Activated T-helper 17 cell treated with anti-CD3 and anti-CD28 coated beads, Interleukin-2, amount 50 U/mL, for 72 hours (primary cell): Measurements from ENCODE around the gene ARSB. TPM values are rescaled to one million over a fixed set of nuclear protein-coding genes. Genes with fewer than 3 reads are reported as not detected.

ENCODE experiments used
- ATAC-seq: fragments of 150-1000 bp; cut with Tn5 transposase; replicated peaks from 2 replicates; pipeline ENCODE4 v1.10.0; 2021; ENCODE audit warnings: mild to moderate bottlenecking, moderate library complexity
- H3K27ac Mint-ChIP-seq: one replicate; pipeline ENCODE4 v1.8.0; 2022; ENCODE audit warnings: mixed read lengths
- H3K27me3 Mint-ChIP-seq: one replicate; pipeline ENCODE4 v1.8.0; 2022; ENCODE audit warnings: mixed read lengths
- H3K36me3 Mint-ChIP-seq: one replicate; pipeline ENCODE4 v1.8.0; 2022; ENCODE audit warnings: low read depth, mild to moderate bottlenecking, mixed read lengths
- H3K4me1 Mint-ChIP-seq: one replicate; pipeline ENCODE4 v1.8.0; 2022; ENCODE audit warnings: mixed read lengths
- H3K4me3 Mint-ChIP-seq: one replicate; pipeline ENCODE4 v1.8.0; 2022; ENCODE audit warnings: mild to moderate bottlenecking, mixed read lengths
- H3K9me3 Mint-ChIP-seq: one replicate; pipeline ENCODE4 v1.8.0; 2022; ENCODE audit warnings: mixed read lengths
- total RNA-seq, 2 donors: library from RNA; stranded (reverse); gene quantifications; one replicate each; pipeline ENCODE4 v1.2.3, GENCODE V29; 2022

The ARSB gene
- total RNA-seq, 2 donors from 2014 or later = 6.2 to 21.9 TPM

DNA sequence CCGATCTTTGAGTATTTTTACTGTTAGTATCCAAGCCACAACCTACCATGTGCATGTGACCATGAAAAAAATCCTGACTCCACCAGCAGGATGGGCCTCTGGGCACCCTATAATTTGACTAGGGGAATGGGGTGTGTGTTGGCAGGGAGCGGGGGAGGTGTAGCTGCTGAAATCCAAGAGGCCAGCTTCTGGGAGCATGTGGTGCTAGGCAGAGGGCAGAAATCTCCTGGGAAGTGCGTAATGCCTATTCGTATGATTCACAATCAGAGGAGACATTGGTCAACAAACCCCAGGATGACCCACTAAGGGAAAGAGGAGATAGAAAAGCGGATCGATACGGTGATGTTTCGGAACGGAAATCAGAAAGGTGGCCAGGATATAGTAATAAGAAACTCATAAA, 149.9 kb downstream of the ARSB start:
- Mint-ChIP-seq H3K27me3 (no peaks in the 10 kb centered on the region), H3K36me3 (peaks cover 14% of the 10 kb centered on the region), H3K4me1 (no peaks in the 10 kb centered on the region), H3K4me3 (no peak overlapping the region), H3K9me3 (no peaks in the 10 kb centered on the region), H3K27ac (no peak overlapping the region)
- no peak for ATAC-seq

DNA sequence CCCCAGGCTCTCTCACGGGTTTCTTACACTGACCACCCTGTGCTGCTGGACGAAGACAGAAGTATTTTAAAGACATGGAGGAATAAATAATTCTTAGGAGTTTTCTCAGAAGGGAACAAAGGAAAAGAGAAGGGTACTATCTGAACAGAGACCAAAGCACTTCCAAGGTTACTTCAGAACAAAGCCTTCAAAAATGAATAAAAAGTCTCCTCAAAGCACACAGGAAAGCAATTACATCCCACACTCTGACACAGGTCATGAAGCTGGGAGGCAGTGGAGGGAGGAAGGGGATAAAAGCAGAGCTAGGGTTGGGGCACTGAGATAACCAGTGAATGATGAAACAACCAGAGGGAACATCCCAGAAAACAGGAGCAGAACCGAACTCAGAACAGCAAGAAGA, 151.8 kb downstream of the ARSB start:
- Mint-ChIP-seq H3K4me1 (no peaks in the 10 kb centered on the region), H3K27ac (no peak overlapping the region), H3K36me3 (peaks cover 12% of the 10 kb centered on the region), H3K4me3 (no peak overlapping the region), H3K9me3 (no peaks in the 10 kb centered on the region), H3K27me3 (no peaks in the 10 kb centered on the region)
- ATAC-seq = no peak

- Mint-ChIP-seq H3K9me3 (no peaks in the 10 kb centered on the region), H3K27me3 (no peaks in the 10 kb centered on the region), H3K4me1 (no peaks in the 10 kb centered on the region), H3K27ac (no peak overlapping the region), H3K4me3 (no peak overlapping the region), H3K36me3 (no peaks in the 10 kb centered on the region)
- no peak for ATAC-seq
These were observed 154.5 kb downstream of the ARSB start for GRCh38 chr5:78830528-78831046.

DNA sequence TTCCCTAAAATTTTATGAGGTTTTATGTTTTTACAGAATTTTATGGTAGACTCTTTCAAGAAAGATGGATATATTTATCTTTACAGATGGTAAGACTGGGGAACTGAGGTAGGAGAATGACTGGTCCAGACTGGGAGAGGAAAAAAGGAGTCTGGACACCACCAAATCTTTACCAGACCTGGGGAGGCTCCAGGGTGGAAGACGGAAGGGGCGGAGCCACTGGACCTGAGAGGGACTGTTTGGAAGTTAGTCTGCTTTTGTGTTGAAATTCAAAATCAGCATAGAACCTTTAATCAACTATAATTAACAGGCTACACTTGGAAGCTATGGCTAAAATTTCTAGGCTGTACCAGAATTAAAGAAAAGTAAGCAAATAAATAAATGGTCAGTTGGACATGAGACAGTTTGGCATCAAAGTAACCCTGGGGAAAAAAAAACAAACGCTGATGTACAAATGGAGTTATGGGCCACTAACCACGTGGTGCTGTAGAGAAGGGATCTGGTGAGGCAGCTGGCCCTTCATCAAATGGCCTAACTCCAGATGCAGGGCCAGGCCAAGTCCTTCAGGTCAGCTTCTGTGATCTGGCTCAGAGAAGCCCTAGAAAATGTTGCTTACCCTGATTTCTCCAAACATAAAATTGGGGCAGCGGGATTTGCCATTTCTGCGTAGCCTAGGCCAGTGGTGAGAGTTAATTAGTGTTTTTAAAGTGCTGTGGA, 155.1 kb downstream of the ARSB start:
- ATAC-seq = no peak
- no peaks in the 10 kb centered on the region for H3K27me3 Mint-ChIP-seq
- no peaks in the 10 kb centered on the region for H3K9me3 Mint-ChIP-seq

DNA sequence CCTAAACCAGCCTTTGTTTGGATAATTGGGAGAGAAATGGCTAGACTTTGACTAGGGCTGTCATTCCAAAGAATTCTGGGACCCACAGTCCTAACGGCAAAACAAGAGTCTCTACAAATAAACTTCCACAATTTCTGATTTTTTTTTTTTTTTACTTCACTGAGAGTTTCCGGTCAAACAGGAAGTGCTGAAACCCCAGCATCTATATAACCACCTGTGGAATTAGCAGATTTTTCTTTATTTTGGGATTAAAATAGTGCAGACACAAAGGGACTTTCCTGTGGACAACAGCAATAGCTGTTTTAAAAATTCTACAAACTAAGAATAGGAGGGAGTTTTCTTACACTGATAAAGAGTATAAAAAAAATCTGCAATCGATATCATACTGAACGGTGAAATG, 157.4 kb downstream of the ARSB start:
- Mint-ChIP-seq H3K4me3 (no peak overlapping the region), H3K9me3 (no peaks in the 10 kb centered on the region), H3K36me3 (no peaks in the 10 kb centered on the region), H3K27ac (no peak overlapping the region), H3K27me3 (no peaks in the 10 kb centered on the region), H3K4me1 (no peaks in the 10 kb centered on the region)
- no peak for ATAC-seq

More for the DNA sequence above, 155.1 kb downstream of the ARSB start:
- Mint-ChIP-seq H3K27ac (no peak overlapping the region), H3K4me1 (no peaks in the 10 kb centered on the region), H3K36me3 (no peaks in the 10 kb centered on the region), H3K4me3 (no peak overlapping the region)

GRCh38 chr5:78824831-78825281, 160.3 kb downstream of the ARSB start:
- no peaks in the 10 kb centered on the region for H3K9me3 Mint-ChIP-seq
- no peak for ATAC-seq
- no peak overlapping the region for H3K27ac Mint-ChIP-seq
- no peak overlapping the region for H3K4me3 Mint-ChIP-seq
- H3K4me1 Mint-ChIP-seq = no peaks in the 10 kb centered on the region
- no peaks in the 10 kb centered on the region for H3K27me3 Mint-ChIP-seq
- H3K36me3 Mint-ChIP-seq = no peaks in the 10 kb centered on the region

DNA sequence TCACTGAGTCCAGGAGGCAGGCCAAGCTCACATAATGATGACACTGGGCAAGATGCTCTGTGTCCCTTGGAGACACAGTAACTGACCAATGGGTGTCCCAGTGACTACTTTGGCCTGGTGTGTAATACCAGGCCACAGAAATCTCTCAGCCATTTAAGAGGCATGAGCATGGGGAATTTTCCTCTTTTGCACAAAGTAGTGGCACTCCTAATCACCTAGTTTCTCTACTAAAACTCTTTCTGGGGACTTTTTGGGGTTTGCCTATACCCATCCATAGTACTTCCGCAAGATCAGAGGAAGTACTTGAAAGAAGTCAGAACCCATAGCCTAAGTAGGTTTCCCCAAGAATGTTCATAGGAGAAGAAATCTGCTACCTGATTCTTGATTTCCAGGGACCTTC, 161.9 kb downstream of the ARSB start:
- H3K4me3 Mint-ChIP-seq = no peak overlapping the region
- no peaks in the 10 kb centered on the region for H3K27me3 Mint-ChIP-seq
- no peaks in the 10 kb centered on the region for H3K4me1 Mint-ChIP-seq
- H3K9me3 Mint-ChIP-seq = no peaks in the 10 kb centered on the region
- no peak for ATAC-seq
- peaks cover 4% of the 10 kb centered on the region for H3K36me3 Mint-ChIP-seq
- H3K27ac Mint-ChIP-seq = no peak overlapping the region

DNA sequence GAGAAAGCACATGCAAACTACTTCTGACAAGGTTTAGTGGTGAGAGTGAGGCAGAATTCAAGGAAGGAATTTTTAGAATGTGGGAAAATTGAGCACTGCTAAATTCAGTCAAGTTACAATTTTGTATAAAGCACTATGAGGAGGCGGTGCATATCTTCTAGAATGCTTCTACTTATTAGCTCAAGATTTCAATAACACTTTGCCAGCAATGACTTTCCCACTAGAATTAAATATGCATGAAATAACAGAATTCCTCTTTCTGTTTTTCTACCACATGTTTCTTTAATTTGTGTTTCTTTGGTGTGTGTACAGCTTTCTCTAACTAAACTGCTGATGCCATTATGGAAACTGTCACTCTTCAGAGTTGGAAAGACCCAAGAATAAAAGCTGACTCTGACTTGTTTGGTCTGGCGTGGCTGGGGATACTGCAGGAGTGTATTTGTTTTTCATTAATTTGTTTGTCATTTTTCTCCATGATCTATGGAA, 163.5 kb downstream of the ARSB start:
- no peak for ATAC-seq

GRCh38 chr5:78819707-78820106, 165.4 kb downstream of the ARSB start:
- H3K4me1 Mint-ChIP-seq = no peaks in the 10 kb centered on the region
- H3K27ac Mint-ChIP-seq = no peak overlapping the region
- no peak overlapping the region for H3K4me3 Mint-ChIP-seq
- ATAC-seq = no peak
- H3K9me3 Mint-ChIP-seq = no peaks in the 10 kb centered on the region
- no peaks in the 10 kb centered on the region for H3K27me3 Mint-ChIP-seq
- H3K36me3 Mint-ChIP-seq = peaks cover 11% of the 10 kb centered on the region

More for the DNA sequence above, 163.5 kb downstream of the ARSB start:
- H3K27me3 Mint-ChIP-seq = no peaks in the 10 kb centered on the region
- H3K27ac Mint-ChIP-seq = no peak overlapping the region
- H3K4me3 Mint-ChIP-seq = no peak overlapping the region
- H3K9me3 Mint-ChIP-seq = no peaks in the 10 kb centered on the region
- no peaks in the 10 kb centered on the region for H3K4me1 Mint-ChIP-seq
- peaks cover 4% of the 10 kb centered on the region for H3K36me3 Mint-ChIP-seq

DNA sequence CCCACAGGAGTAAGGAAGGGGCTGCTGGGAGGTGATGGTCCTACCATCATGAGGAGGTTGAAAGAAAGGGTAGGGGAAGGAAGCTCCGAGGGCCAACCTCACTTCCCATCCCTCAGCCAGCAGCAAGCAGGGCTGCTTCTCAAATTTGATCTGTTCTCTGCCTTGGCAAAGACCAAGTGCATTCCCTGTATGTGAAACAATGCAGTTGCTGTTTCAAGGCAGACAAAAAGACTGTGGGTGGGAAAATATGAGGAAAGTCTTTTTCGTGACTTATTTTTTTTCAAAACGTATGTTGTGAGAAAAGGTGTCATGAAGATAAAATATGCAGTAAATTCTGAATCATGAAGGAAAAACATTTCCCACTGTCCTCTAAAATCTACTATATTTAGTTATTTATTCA, 165.9 kb downstream of the ARSB start:
- no peaks in the 10 kb centered on the region for H3K4me1 Mint-ChIP-seq
- H3K9me3 Mint-ChIP-seq = no peaks in the 10 kb centered on the region
- H3K36me3 Mint-ChIP-seq = peaks cover 11% of the 10 kb centered on the region
- ATAC-seq = no peak
- H3K27me3 Mint-ChIP-seq = no peaks in the 10 kb centered on the region
- H3K4me3 Mint-ChIP-seq = no peak overlapping the region
- no peak overlapping the region for H3K27ac Mint-ChIP-seq

DNA sequence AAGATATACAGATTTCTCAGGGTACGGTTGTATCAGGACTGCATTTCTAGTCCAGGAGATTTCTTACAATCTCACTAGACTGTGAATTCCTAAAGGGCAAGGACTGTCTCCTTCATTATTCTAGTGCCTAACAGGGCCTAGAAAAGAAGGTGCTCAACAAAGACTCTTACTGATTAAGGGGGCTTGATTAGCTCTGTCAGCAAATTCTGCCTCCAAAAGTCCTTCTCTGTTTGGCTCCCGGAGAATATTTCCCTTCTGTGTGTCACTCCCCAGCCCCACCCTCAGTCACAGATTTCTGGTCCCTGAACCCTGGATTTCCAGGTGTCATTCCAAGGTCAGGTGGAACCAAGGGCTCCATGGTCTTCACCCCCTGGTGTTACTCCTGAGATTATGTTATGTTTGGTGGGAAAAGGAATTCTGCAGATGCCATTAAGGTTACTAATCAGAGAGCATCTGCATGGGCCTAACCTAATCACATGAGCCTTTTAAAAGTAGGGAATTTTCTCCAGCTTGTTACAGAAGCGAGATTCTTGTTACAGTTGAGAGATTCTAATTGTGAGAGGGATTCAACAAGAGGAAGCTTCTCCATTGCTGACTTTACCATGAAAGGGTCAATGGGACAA, 168.9 kb downstream of the ARSB start:
- Mint-ChIP-seq H3K4me3 (no peak overlapping the region), H3K27me3 (no peaks in the 10 kb centered on the region), H3K4me1 (no peaks in the 10 kb centered on the region), H3K36me3 (peaks cover 11% of the 10 kb centered on the region), H3K27ac (no peak overlapping the region), H3K9me3 (no peaks in the 10 kb centered on the region)
- ATAC-seq = no peak

- H3K9me3 Mint-ChIP-seq = no peaks in the 10 kb centered on the region
- H3K27ac Mint-ChIP-seq = no peak overlapping the region
- H3K4me3 Mint-ChIP-seq = no peak overlapping the region
- no peak for ATAC-seq
- no peaks in the 10 kb centered on the region for H3K27me3 Mint-ChIP-seq
- no peaks in the 10 kb centered on the region for H3K4me1 Mint-ChIP-seq
- H3K36me3 Mint-ChIP-seq = peaks cover 7% of the 10 kb centered on the region
These were observed 171.1 kb downstream of the ARSB start for GRCh38 chr5:78813906-78814530.

- Mint-ChIP-seq H3K4me3 (no peak overlapping the region), H3K36me3 (peaks cover 7% of the 10 kb centered on the region), H3K4me1 (no peaks in the 10 kb centered on the region), H3K27me3 (no peaks in the 10 kb centered on the region), H3K9me3 (no peaks in the 10 kb centered on the region), H3K27ac (no peak overlapping the region)
- ATAC-seq = no peak
These were observed 171.8 kb downstream of the ARSB start for GRCh38 chr5:78813286-78813685.

DNA sequence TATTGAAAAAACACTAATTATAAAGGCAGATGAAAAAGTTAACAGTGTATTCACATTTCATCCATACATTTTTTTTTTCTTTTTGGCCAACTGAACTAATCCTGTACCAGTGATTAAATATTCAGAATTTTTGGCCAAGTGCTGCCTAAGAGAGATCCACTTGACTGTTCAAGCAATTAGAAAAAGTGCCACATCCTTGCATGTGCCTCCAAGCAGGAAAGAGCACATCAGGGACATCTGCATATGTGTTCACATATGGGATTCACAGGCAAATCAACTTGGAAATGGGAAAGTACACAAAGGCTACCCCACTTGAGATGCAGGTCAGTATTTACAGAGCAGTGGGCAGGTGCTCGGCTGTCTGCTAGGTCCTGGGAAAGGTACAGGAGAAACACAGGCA, 173.2 kb downstream of the ARSB start:
- H3K36me3 Mint-ChIP-seq = peaks cover 7% of the 10 kb centered on the region
- no peak for ATAC-seq

More for the DNA sequence above, 173.2 kb downstream of the ARSB start:
- H3K4me1 Mint-ChIP-seq = no peaks in the 10 kb centered on the region
- no peak overlapping the region for H3K27ac Mint-ChIP-seq
- H3K9me3 Mint-ChIP-seq = no peaks in the 10 kb centered on the region
- H3K4me3 Mint-ChIP-seq = no peak overlapping the region
- no peaks in the 10 kb centered on the region for H3K27me3 Mint-ChIP-seq
